ENCODE data around the gene SLC25A26. TPM values are rescaled to one million over a fixed set of nuclear protein-coding genes. Genes with fewer than 3 reads are reported as not detected.

SLC25A26 gene
- 13.2 and 19.5 TPM in 2 replicates for total RNA-seq

GRCh38 chr3:66220602-66221377 lies at the start of gene SLC25A26:
TSS of gene SLC25A26 (plus strand) at chr3:66221001. CDS start at chr3:66221095, 94 bp downstream.

Small RNA genes lying within 50 kb of the gene (small RNA-seq; reads per million reads assigned to genes)
- not detected for gene RN7SL482P
- gene RNU6-787P, result not detected

Other genes starting within 250 kb of the SLC25A26 start
- gene MAGI1, start 182.1 kb upstream of the SLC25A26 start, total RNA-seq, result 63.4 and 66.9 TPM in 2 replicates

Data from hair follicle dermal papilla cell (primary cell).